ES-I3 (cell line): ENCODE data around the gene TMC6.
"Not testable (repeated sequence)": the region's sequence is repeated elsewhere in the genome, so short reads cannot be mapped to it uniquely, and the experiment has no call there.

Experiments
- H3K36me3 ChIP-seq: 2 replicates; pipeline ENCODE4 v1.6.1; 2013; ENCODE audit warnings: mild to moderate bottlenecking, low read length, control low read depth, moderate library complexity; ENCODE audit not compliant: insufficient read depth
- H3K4me1 ChIP-seq: 2 replicates; pipeline ENCODE4 v1.6.1; 2013; ENCODE audit warnings: mild to moderate bottlenecking, control low read depth, low read length; ENCODE audit not compliant: insufficient read depth
- H3K9ac ChIP-seq: 2 replicates; pipeline ENCODE4 v1.6.1; 2013; ENCODE audit warnings: low read depth, mild to moderate bottlenecking, low read length, moderate library complexity
- H3K9me3 ChIP-seq: 2 replicates; pipeline ENCODE4 v1.6.1; 2013; ENCODE audit warnings: mild to moderate bottlenecking, low read length, moderate library complexity; ENCODE audit not compliant: control insufficient read depth, insufficient read depth

Gene TMC6, protein sequence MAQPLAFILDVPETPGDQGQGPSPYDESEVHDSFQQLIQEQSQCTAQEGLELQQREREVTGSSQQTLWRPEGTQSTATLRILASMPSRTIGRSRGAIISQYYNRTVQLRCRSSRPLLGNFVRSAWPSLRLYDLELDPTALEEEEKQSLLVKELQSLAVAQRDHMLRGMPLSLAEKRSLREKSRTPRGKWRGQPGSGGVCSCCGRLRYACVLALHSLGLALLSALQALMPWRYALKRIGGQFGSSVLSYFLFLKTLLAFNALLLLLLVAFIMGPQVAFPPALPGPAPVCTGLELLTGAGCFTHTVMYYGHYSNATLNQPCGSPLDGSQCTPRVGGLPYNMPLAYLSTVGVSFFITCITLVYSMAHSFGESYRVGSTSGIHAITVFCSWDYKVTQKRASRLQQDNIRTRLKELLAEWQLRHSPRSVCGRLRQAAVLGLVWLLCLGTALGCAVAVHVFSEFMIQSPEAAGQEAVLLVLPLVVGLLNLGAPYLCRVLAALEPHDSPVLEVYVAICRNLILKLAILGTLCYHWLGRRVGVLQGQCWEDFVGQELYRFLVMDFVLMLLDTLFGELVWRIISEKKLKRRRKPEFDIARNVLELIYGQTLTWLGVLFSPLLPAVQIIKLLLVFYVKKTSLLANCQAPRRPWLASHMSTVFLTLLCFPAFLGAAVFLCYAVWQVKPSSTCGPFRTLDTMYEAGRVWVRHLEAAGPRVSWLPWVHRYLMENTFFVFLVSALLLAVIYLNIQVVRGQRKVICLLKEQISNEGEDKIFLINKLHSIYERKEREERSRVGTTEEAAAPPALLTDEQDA

DNA sequence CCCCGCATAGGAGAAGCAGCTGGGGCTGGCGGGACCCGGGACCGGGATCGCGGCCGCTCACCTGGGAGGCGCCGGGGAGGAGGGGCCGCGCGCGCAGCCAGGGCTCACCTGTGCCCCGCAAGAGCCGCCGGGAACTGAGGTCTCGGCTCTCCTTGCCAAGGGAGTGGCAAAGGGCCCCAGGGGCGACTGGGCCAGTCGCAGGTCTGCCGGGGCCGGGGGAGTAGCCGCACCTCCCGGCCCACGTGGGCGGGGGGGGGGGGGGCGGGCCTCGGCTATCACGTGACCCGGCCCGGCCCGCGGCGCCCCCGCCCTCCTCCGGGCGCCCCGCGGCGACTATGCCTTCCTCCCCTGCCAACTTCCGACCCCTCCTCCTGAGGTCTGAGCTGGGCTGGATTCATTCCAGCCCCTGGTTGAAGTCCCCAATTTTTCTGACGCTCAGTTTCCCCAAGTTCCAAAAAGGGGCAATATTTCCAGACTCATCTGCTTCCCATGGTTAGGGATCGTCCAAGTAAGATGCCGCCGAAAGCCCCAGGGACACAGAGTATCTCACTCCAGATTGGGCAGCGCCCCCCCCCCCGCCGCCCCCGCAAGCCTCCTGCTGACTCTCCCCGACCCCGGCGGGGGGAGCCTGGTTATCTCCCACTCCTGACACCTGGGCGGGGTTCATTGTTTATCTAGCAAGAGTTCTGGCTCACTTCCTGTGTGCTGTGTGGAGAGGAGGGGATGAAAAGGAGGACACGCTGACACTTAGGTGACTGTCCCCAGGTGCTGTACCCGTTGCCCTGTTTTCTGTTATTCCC, at the start of gene TMC6:
Gene TMC6 (minus strand): TSS at position 205 of the 800 bp plus-strand sequence. CDS start 1,923 bp downstream, outside the sequence.
- H3K4me1 ChIP-seq = peaks cover 35% of the 10 kb centered on the region; the same call in 1 of the 2 replicates
- H3K9me3 ChIP-seq = no peaks in the 10 kb centered on the region
- peaks cover 3% of the 10 kb centered on the region; the same call in 1 of the 2 replicates for H3K36me3 ChIP-seq
- peak within 1 kb of the TSS; percentile 96 for H3K9ac ChIP-seq

DNA sequence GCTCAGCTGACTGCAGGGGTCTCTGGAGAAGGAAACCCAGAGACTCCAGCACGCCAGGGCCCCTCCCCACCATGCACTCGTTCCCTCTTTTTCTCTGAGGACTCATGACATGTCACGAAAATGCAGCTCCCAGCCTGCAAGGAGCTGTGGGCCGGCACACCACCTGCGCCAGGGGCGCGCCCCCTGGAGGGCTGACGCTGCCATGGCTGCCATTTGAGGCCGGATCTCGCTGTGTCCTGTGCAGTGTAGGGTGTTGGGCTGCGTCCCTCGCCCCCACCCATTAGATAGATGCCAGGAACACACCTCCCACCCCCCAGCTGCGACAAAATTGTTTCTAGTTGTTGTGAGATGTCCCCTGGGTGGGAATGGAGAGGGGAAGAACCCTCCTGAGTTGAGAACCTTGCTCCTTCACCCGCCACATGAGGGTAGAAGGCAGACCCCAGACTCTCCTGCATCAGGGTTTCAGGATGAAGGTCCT, 48.0 kb upstream of the TMC6 start:
- H3K36me3 ChIP-seq = peaks cover 18% of the 10 kb centered on the region

DNA sequence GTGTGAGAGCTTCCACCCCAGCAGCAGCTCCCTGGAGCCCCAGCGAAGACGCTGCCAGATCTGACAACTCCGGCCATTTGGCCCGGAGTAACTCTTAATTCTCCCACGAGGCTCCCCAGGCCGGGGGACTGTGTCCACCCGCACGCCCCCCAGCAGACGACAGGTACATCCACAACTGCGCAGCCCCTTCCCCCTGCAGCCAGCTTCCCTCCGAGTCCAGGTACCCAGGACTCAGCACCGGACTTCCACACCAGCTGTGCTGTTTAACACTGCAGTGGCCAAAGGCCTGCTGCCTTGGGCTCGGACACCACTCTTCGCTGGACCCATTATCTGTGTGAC, 47.1 kb upstream of the TMC6 start:
- Histone ChIP-seq H3K9ac (no peak overlapping the region), H3K9me3 (no peaks in the 10 kb centered on the region), H3K4me1 (peaks cover 16% of the 10 kb centered on the region; the same call in 1 of the 2 replicates), H3K36me3 (peaks cover 15% of the 10 kb centered on the region)

More for the DNA sequence above, 48.0 kb upstream of the TMC6 start:
- H3K4me1 ChIP-seq = peaks cover 16% of the 10 kb centered on the region; the same call in 1 of the 2 replicates
- H3K9ac ChIP-seq = no peak overlapping the region
- H3K9me3 ChIP-seq = no peaks in the 10 kb centered on the region

DNA sequence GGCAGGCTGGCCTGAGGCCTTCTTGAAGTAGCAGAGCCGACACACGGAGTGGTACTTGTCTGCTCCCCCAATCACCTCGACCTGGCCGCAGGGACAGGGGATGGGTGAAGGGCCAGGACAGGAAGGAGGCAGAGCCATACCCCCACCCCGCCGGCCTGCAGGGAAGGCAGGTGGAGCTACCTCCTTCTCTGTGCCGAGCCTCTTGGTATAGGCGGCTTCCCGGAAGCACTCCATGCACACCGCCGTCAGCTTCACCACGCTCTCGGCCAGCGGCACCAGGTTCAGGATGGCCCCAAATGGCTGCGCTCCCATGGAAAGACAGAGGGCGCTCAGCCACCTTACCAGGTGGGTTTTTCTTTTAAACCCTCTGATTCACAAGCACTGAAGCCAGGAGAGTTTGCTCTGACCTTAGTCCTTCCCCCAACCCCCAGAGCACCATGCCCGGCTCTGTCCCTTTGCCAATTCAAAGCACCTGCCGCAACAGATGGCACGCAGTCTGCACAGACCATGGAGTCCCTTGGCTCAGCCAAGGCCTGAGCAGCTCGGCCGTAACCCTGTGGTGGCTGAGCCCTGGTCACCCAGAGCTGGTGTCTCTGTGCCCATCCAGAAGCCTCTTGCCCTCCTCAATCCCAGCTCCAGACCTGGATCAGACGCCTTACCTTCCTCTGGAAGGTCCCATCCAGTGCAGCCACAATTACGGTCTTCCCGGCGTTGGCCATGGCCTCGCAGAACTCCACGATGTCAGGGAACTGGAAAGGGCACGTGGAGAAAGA, 46.5 kb upstream of the TMC6 start:
- no peaks in the 10 kb centered on the region for H3K9me3 ChIP-seq
- no peak overlapping the region for H3K9ac ChIP-seq
- H3K36me3 ChIP-seq = peaks cover 13% of the 10 kb centered on the region
- H3K4me1 ChIP-seq = peaks cover 16% of the 10 kb centered on the region; the same call in 1 of the 2 replicates

DNA sequence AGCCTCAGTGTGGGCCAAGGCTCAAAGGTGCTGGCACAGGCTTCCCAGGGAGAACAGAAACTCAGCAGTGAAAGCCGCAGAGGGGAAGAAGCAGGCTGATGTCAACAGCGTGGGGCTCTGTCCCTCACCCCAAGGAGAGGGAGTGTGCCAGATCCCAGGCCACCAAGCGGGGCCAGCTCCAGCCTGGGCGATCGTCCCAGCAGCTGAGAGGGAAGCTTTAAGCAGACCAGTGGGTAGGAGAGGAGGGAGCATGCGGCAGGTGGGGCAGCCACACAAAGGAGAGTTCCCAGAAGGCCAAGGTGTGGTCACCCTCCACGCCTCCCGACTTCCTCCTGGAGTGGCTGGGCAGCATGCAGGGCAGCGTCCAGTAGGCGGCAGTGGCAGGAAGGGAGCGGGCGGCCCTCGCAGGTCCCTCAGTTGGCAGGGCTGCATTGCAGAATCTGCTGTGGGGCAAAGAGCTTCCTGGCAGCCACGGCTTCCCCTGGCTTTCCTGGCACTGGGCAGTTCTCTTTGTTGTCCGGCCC, 45.9 kb upstream of the TMC6 start:
- H3K4me1 ChIP-seq = peaks cover 16% of the 10 kb centered on the region; the same call in 1 of the 2 replicates

DNA sequence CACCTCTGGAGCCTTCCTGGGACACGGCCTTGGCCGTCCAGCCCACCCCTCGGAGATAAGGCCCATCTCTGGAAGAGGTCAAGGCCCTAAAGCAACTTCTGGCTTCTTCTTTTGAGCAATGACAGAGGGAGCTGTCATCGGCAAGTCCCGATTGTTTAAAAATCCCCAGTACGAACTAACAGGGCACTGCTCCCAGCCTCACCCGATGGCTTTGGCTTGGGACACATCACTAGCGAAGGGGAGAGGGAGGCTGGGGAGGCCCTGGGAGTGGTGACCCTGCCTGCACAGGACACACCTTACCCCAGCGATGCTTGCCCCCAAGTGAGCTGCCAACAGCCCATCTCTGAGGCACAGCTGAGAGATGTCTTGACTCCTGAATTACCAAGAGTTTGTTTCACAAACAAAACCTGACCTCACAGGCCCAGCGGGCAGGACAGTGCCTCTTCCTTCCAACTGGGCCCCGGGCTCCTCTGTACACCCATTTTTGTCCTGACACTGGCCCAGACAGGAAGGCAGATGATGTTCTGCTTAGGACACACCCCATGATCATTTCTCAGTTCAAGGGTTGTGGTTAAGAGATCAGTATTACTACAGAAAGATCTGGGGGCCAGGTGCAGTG, 44.7 kb upstream of the TMC6 start:
- H3K9me3 ChIP-seq = no peaks in the 10 kb centered on the region
- H3K9ac ChIP-seq = no peak overlapping the region
- 0 out of 2 replicates have a peak, but pooled peaks cover 8% of the 10 kb centered on the region for H3K36me3 ChIP-seq
- H3K4me1 ChIP-seq = peaks cover 16% of the 10 kb centered on the region; the same call in 1 of the 2 replicates

More for the DNA sequence above, 45.9 kb upstream of the TMC6 start:
- H3K9me3 ChIP-seq = no peaks in the 10 kb centered on the region
- peaks cover 11% of the 10 kb centered on the region; the same call in 1 of the 2 replicates for H3K36me3 ChIP-seq
- no peak overlapping the region for H3K9ac ChIP-seq

DNA sequence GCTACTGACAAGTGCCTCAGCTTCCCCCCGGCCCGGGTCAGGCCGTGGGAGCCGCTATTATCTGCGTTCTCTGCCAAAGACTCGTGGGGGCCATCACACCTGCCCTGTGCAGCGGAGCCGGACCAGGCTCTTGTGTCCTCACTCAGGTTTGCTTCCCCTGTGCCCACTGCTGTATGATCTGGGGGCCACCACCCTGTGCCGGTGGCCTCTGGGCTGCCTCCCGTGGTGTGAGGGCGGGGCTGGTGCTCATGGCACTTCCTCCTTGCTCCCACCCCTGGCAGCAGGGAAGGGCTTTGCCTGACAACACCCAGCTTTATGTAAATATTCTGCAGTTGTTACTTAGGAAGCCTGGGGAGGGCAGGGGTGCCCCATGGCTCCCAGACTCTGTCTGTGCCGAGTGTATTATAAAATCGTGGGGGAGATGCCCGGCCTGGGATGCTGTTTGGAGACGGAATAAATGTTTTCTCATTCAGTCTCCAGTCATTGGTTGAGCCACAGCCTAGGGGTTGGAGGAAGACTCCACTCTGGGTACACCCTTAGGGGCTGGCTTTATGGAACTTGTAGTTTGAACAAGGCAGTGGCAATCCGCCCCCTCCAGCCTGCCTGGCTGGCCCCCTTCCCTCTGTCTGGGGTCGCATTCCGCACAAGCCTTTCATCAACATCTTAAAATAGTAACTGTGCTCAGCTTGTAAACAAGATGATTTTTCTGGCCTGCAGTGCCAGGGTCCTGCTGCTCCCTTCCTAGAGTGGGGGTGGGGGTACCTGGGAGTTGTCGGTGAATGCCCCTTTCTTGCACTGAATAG, 43.9 kb upstream of the TMC6 start:
- Histone ChIP-seq H3K9ac (no peak overlapping the region), H3K4me1 (peaks cover 16% of the 10 kb centered on the region; the same call in 1 of the 2 replicates), H3K9me3 (no peaks in the 10 kb centered on the region), H3K36me3 (0 out of 2 replicates have a peak, but pooled peaks cover 7% of the 10 kb centered on the region)

DNA sequence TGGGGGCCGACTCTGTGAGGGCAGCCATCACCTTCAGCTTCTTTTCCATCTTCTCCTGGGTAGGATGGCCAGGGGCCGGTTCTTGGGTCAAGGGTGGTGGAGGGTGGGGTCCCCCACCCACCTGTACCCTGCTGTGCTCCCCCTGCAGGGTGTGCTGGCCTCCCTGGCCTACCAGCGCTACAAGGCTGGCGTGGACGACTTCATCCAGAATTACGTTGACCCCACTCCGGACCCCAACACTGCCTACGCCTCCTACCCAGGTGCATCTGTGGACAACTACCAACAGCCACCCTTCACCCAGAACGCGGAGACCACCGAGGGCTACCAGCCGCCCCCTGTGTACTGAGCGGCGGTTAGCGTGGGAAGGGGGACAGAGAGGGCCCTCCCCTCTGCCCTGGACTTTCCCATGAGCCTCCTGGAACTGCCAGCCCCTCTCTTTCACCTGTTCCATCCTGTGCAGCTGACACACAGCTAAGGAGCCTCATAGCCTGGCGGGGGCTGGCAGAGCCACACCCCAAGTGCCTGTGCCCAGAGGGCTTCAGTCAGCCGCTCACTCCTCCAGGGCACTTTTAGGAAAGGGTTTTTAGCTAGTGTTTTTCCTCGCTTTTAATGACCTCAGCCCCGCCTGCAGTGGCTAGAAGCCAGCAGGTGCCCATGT, 43.2 kb upstream of the TMC6 start:
- not testable (repeated sequence) for H3K9ac ChIP-seq, H3K9me3 ChIP-seq, H3K36me3 ChIP-seq
- H3K4me1 ChIP-seq = peaks cover 16% of the 10 kb centered on the region; the same call in 1 of the 2 replicates

DNA sequence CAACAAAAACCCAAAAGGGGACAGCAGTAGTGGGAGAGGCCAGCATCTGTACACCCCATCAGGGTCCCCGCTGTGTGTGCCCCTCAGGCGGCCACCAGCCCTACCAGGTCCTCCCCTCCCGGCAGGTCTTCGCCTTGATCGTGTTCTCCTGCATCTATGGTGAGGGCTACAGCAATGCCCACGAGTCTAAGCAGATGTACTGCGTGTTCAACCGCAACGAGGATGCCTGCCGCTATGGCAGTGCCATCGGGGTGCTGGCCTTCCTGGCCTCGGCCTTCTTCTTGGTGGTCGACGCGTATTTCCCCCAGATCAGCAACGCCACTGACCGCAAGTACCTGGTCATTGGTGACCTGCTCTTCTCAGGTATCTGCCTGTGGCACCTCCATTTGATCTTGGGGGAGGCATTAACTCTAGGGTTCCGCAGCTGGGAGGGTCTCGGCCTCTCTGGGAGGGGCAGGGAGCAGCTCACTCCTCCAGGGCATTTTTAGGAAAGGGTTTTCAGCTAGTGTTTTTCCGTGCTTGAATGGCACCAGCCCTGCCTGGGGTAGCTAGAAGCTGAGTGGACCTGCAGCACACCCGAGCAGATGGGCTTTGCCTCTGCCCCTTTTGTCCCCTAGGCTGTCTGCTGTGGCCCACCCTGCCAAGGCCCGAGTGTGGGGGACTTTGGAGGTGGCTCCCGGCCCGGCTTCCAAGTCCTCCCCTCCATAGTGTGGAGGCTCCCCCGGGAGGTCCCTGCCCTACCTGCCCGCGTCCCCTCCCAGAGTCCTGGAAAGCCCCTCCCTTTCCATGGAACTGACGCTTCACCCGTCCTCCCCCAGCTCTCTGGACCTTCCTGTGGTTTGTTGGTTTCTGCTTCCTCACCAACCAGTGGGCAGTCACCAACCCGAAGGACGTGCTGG, 42.4 kb upstream of the TMC6 start:
- no peak overlapping the region for H3K9ac ChIP-seq
- 0 out of 2 replicates have a peak, but pooled peaks cover 2% of the 10 kb centered on the region for H3K36me3 ChIP-seq
- H3K9me3 ChIP-seq = no peaks in the 10 kb centered on the region
- peaks cover 13% of the 10 kb centered on the region; the same call in 1 of the 2 replicates for H3K4me1 ChIP-seq

DNA sequence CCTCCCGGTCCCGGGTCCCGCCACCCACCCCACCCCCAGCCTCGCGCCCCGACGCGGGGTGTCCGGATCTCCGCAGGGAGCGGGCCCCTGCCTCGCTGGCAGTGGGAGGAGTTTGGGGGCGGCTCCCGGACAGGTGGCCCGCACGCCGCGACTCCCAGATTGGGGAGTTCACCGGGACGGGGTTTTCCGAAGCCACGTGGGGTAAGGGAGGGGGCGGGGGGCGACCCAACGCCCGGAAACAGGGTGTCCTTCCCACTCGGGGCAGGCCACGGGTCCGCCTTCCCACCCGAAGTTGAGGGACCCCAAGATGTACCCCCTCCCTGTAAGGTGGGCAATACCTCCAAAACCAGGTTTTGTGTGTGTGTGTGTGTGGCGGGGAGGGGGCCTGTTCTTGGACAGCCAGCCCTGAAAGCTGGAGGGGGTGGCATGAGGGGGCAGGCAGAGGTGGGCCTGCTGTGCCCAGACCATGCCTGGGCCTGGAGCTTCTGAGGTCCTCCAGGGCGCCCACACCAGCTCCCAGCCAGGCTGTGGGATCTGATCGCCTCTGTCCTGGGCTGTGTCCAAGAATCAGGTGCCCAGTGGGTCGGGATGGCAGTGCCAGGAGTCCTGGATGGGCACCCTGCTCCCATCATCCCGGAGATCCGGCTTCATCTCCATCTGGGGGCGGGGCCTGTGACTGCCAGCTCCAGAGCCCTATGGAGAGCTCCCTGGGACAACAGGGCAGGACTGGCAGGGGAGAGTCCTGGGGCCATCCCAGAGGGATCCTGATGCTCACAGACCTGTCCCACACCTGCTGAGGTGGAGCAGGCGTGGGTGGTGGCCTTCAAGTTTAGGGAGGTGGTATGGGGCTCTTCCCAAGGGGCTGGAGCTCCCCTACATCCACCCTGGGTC, 40.6 kb upstream of the TMC6 start:
- Histone ChIP-seq H3K36me3 (no peaks in the 10 kb centered on the region), H3K9me3 (no peaks in the 10 kb centered on the region), H3K9ac (peak overlapping the region; percentile 57; the same call in 1 of the 2 replicates), H3K4me1 (peaks cover 13% of the 10 kb centered on the region; the same call in 1 of the 2 replicates)
